GM11168 (cell line): ENCODE data around the gene ASCC3.
"Not testable (repeated sequence)": the region's sequence is repeated elsewhere in the genome, so short reads cannot be mapped to it uniquely, and the experiment has no call there.

Experiments used
- in situ Hi-C: fragments of 300-500 bp; cut with MboI; formaldehyde crosslinking; loops from one replicate; pipeline ENCODE4 v1.12.0; 2022; ENCODE audit warnings: low sequenced_read_pairs; ENCODE audit not compliant: unreplicated experiment

ASCC3 gene

DNA sequence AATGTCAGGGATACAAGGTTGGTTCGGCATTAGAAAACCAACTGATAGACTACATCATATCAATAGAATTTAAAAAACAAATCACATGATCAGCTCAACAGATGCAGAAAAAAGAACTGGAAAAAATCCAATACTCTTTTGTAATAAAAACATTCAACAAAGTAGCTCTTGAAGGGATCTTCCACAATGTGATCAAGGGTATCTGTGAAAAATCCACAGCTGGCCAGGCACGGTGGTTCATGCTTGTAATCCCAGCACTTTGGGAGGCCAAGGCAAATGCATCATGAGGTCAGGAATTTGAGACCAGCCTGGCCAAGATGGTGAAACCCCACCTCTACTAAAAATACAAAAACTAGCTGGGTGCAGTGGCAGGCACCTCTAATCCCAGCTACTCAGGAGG is 63.1 kb downstream of the ASCC3 start:
- in situ Hi-C loops = no loop called here

DNA sequence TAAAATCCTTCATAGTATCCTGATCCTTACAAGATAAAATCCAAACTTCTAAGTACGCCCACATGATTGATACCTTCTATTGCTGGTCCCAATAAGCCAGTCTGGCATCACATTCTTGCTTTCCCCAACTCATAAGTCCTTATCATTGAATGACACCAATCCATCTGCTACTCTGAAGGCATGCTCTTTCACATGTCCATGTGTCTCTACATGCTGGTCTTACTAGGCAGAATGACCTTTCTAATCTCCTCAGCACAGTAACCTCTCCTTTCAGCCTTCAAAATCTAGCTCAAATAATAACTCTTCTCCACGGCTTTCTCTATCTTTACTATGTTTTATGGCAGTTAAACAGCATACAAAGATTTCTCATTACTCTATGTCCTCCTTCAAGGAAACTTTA is 71.1 kb downstream of the ASCC3 start:
- in situ Hi-C loops = no loop called here

DNA sequence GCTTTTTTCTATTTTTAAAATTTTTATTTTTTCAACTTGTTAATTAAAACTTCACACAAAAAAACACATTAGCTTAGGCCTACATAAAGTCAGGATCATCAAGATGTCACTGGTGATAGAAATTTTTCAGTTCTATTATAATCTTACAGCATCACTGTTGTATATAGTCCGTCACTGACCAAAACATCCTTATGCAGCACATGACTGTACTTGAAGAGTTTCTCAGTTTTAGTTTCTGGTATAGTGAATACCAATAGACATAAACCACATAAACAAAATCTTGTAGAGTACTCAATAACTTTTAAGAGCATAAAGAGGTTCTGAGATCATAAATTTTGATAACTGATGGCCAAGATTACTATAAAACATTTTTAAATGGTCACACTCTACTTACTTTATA is 71.8 kb downstream of the ASCC3 start:
- in situ Hi-C loops = no loop called here

DNA sequence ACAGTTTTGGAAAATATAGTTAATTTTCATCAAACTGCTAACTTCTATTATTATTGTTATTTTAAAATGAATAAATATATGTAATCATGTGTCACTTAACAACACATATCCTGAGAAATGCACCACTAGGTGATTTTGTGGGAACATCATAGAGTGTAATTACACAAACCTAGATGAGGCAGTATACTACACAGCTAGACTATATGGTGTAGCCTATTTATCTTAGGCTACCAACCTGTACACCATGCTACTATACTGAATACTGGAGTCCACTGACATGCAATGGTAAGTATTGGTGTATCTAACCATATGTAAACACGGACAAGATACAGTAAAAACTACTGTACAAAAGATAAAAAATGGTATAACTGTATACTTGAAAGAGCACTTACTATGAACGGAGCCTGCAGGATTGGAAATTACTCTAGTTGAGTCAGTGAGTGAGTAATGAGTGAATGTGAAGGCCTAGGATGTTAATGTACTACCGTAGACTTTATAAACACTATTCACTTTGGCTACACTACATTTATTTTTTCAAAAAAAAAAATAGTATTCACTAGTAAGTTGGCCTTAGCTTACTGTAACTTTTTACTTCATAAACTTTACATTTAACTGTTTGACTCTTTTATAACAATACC is 72.4 kb downstream of the ASCC3 start:
- in situ Hi-C loops = no loop called here

DNA sequence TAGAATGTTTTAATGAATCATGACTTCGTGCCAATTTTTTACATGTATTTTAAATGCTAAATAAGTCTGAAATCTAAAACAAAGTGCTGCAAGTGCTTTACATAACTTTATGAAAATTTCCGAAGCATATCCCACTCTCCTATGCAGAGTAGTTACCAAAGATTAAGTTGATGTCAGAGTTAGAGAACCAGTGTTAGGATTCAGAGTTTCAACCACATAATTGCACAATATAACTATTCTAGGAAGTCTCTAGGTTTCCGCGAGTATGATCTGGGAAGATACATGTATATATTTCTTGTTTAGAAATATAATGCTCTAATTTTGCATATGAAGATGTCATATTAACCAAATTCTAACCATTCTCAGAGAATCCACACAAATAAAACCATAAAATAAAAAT is 74.8 kb downstream of the ASCC3 start:
- in situ Hi-C loops = no loop called here

DNA sequence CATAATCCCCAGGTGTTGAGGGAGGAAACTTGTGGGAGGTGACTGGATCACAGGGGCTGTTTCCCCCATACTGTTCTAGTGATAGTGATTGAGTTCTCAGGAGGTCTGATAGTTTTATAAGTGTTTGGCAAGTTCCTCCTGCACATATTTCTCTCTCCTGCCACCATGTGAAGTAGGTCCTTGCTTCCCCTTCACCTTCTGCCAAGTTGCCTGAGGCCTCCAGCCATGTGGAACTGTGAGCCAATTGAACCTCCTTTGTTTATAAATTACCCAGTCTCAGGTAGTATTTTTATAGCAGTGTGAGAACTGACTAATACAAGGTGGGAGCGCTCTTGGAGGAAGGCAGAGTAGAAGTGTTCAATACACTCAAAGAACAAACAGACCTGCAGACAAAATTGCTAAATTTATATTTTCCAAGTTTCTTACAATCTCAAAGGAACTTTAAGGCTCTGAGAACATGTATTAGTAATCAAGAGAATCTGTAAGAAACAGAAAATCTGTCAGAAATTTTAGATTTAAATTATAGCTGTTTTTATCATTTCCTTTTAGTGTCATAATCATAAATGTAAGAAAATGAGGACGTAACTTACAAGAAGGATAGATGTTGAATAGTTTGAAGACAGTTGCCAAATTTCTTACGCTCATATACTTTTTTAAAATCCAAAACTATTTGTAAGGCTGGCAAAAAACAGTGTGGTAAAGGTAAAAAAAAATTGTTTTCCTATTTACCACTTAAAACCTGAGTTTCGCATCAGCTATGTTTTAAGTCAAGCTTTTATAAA is 77.7 kb downstream of the ASCC3 start:
- in situ Hi-C loops = no loop called here

DNA sequence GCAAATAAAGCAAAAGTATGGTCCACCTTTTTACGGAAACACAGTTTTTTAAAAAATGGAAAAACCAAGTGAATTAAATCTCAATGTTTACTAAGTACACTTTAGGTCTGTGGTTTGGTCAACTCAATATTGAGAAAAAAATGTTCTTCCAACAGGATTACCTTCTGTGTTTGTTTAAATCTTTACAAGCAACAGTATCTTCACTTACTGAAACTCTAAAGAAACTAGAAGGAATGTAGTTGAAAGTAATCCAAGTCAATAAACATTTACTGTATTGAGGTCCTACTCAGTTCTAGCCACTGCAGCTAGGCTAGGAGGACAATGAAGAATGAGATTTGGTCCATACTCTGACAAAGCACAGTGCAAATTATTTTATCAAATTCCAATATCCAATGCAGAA is 80.1 kb downstream of the ASCC3 start:
- in situ Hi-C loops = no loop called here

DNA sequence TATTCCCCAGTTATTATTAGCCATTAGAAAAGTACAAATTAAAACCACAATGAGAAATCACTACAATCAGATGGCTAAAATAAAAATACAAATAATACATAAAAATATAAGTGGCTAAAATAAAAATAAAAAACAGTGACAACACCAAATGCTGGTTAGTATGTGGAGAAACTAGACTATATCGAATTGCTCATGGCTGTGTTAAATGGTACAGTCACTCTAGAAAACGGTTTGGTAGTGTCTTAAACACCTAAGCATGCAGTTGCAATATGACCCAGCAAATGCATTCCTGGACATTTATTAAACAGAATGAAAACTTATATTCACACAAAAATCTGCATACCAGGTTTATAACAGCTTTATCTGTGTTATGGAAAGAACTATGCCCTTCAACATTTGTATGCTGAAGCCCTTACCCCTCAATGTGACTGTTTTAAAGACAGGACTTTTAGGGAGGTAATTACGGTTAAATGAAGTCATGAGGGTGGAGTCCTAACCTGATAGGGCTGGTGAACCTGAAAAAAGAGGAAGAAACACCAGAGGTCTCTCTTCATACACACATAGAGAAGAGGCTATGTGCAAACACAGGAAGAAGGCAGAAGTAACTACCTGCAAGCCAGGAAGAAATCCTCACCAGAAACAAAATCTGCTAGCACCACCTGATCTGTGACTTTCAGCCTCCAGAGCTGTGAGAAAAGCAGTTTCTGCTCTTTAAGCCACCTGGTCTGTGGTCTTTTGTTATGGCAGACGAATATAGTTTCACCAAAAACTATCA is 84.9 kb downstream of the ASCC3 start:
- in situ Hi-C loops = no loop called here

DNA sequence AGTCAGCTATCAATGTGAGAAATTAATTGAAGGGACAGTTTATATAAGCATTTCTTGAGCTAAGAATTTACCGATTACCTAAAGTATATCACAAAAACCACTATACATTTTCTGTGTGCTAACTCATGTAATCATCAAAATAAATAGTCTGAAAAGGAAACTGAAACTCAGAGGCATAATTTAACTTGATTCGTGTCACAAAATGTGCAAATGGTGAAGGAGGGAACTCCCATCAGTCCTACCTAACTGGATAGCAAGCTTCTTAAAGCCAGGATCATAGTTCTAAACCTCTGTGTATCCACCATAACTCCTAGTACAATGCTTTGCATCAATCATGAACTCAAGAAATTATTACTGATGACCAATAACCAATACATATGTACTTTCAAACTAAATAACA is 91.0 kb downstream of the ASCC3 start:
- in situ Hi-C loops = no loop called here

DNA sequence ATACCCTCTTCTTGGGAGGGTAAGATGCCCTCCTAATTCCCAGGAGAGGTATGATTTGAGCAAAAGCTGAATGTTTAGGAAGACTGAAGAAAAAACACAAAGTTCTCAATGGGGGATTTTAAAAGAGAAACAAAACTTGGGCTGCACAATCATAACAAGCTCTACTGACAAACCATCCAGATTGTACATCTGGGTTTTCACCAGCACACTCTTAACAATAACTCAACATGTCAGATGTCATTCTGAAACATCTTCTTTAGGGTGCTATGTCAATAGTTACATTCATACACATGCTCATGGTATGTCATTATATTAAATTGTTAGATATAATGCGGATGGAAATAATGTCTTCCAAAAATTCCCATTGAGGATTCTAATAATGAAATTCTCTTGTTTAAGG is 95.1 kb downstream of the ASCC3 start:
- in situ Hi-C loops = no loop called here

DNA sequence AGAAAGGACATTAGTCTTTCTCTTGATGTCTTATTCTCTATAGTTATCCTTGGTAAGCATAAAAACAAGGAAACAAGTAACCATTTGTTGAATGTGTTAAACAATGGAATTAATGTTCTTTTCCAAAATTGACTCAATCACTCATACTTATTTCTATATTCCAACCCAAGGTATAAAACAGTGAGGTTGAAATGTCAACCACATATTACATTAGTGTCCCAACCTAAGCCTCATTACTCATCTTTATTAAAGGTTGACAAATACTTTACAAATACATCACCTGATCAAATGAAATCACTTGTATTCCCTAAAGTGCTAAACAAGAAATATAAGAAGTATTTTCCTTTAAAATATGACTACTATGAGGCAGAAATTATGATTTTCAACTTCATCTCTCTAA is 100.5 kb downstream of the ASCC3 start:
- in situ Hi-C loops = no loop called here

DNA sequence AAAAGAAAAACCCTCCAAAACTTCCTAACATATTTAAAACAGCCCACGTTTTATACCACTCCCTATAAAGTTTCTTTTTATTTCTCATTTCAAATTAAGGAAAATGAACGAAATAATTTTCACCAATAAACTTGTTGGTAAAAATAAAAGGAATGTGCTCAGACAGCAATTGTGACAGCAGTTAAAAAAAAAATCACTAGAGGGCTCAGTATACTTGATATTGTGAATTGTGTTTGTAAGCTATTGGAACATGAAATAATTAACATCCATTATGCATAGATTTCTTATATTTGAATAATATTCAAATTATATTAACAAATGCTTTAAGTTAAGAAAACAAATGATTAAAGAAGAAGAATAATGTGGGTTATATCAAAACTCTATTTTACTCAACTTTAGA is 105.5 kb downstream of the ASCC3 start:
- in situ Hi-C loops = no loop called here

DNA sequence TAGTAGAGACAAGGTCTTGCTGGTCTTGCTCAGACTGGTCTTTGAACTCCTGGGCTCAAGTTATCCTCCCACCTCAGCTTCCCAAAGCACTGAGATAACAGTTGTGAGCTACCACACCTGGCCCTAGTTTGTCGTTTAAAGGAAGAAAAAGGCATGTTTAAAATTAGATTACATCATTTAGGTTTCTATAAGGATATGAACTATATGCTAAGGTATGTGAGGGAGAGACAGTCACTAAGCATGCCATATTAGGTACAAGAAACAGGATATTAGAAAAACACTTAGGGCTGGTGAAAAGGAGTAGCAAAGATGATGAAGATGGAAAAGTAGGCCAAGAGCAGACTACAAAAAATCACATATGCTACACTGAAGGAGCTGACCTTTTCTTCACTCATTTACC is 106.4 kb downstream of the ASCC3 start:
- in situ Hi-C loops = no loop called here

DNA sequence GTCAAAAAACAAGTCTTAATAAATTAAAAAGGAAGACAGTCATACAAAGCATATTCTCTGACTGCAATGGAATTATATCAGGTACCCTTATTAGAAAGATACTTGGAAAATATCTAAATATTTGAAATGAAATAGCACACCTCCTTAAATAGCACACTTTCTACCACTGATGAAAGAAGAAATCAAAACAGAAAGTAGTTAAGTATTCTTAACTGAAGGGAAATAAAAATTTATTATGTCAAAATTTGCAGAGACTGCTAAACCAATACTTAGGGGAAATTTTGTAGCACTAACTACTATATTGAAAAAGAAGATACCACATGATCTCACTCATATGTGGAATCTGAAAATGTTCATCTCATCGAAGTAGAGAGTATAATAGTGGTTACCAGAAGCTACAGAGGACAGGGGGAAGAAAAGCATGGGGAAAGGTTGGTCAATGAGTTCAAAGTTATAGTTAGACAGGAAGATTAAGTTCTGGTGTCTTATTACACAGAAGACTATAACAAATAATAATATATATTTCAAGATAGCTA is 112.2 kb downstream of the ASCC3 start:
- in situ Hi-C loops = no loop called here

DNA sequence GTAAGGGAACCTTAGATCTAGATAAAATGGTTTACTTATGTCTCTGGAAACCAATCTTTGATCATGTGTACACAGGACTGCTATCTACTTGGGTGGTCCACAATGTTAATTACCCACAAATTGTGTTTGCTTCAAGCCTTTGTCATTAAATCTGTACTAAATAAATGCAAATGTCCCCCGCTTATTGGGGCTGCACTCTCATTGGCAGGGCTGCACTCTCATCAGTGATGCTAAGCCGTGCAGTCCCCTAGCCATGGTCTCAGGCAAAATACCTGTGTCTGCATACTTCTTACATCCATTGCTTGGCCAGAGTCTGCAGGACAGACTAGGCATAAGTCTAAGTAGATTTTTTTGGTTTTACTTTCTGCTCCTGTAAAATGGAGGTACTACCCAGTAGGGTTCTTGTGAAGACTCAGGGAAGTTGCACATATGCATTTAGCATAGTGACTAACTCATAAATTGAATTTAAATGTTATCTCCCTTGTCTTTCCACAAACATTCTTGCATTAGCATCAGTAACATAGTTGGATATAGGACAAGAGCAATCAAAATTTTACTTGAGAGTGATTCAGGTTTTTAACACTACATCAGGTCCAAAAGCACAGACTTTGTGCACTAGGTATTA is 117.4 kb downstream of the ASCC3 start:
- in situ Hi-C loops = no loop called here

DNA sequence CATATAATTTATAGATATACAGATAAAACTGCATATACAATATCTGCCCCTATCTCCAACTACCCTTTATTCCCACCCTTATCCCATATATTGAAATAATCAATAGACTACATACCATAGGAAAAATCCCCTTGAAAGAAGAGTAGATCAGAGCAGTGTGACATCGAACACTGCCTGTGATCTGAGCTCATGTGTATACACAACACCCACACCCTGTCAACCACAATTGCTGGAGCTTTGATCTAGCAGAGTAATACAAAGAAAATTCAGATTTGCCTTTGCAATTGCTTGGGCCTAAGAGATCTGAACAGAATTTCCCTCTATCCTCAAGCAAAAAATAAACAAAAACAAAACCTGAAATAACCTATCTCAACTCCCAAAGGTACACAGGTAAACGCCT is 119.3 kb downstream of the ASCC3 start:
- in situ Hi-C loops = no loop called here

DNA sequence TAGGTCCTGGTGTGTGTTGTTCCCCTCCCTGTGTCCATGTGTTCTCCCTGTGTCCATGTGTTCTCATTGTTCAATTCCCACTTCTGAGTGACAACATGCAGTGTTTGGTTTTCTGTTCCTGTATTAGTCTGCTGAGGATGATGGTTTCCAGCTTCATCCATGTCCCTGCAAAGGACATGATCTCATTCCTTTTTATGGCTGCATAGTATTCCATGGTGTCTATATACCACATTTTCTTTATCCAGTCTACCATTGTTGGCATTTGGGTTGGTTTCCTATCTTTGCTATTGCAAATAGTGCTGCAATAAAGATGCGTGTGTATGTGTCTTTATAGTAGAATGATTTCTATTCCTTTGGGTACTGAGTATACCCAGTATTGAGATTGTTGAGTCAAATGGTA is 122.7 kb downstream of the ASCC3 start:
- in situ Hi-C loops = not testable (repeated sequence)

DNA sequence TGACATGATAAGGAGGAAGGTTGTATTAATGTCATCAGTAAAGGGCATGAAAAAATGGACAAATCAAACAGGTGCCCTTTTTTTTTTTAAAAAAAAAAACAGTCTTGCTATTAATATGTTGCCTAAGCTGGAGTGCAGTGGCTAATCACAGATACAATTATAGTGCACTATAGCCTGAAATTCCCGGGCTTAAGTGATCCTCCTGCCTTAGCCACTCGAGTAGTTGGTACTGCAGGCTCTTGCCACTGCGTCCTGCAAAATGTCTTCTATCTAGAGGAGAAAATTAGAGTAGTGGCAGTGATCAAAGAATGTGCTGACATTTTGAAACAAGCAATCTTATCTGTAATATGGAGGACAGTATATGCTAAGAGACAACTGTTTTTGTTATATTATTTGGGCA is 127.7 kb downstream of the ASCC3 start:
- in situ Hi-C loops = no loop called here

DNA sequence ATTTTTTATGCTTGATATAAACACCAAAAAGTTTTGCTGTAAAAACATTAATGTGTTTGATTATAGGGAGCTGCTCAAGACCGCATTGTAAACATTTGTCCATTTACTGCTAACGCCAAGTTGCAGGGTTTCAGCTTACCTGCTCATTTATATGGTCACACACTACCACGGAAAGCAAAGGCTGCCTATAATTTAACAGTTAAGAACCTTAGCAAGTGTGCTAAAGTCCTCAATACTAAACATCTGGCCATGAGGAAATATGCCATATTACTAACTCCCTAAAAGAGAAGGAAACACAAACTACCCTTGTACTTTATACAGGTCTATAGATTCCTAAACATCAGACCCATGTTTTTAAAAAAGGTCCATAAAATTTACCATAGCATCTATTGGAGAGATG is 129.5 kb downstream of the ASCC3 start:
- in situ Hi-C loops = no loop called here

DNA sequence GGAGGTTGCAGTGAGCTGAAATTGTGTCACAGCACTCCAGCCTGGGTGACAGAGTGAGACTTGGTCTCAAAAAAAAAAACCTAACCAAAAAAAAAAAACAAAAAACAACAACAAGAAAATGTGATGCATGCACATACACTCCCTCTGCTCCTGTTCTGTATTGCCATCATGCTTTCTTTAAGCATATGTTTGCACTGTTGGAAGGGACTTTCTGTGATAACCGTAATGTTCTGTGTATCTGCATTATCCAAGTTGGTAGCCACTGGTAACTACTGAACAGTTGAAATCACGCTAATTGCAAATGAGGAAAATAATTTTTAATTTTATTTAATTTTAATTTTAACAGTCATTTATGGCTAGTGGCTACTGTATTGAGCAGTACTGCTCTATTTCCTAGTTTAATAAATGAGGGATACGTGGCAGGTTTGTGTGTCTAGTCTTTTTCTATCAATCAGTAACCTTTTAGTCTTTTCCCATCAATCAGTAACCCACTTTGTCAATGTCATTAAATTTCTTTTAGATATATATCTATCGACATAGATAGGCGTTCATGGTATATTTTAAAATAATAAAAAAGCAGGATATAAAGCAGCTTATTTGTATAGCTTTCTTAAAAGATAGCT is 135.6 kb downstream of the ASCC3 start:
- in situ Hi-C loops = no loop called here
